ENCODE results near the gene CAMK1D.

DNA sequence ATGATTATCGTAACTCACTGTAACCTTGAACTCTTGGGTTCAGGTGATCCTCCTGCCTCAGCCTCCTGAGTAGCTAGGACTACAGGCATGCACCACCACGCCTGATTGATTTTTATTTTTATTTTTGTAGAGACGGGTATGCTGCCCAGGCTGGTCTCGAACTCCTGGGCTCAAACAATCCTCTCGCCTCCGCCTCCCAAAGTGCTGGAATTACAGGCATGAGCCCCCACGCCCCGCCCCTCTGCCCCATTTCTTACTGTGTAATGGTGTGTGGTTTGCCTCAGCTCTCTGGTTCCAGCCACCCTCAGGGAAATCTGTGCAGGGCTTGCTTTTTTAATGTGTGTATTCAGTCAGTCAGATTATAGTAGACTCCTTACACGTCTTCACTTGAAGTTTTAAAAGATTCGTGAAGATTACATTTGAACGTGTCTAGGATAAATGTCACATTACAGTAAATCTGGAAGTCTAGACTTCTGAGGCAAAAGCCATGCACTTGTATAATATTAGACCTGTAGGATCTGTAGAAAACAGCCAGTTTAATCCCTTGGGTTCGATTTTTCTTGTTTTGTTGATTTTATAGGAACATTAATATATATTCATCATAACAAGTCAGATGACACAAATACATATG lies 276.2 kb downstream of the CAMK1D start:
- TF ChIP-seq ZNF70 (CRISPR knock-in tag; IDR thresholded peaks at IDR 0.05) (no peak), GLIS3 (CRISPR knock-in tag; IDR thresholded peaks at IDR 0.05) (no peak), TOX (CRISPR knock-in tag; IDR thresholded peaks at IDR 0.05; ENCODE audit: borderline replicate concordance) (no peak), RARB (CRISPR knock-in tag; IDR thresholded peaks at IDR 0.05) (no peak), ZFP30 (CRISPR knock-in tag; IDR thresholded peaks at IDR 0.05) (no peak), OSR1 (CRISPR knock-in tag; IDR thresholded peaks at IDR 0.05) (no peak), ZC3H10 (CRISPR knock-in tag; IDR thresholded peaks at IDR 0.05) (no peak), CSDC2 (CRISPR knock-in tag; IDR thresholded peaks at IDR 0.05) (no peak), TCF4 (CRISPR knock-in tag; IDR thresholded peaks at IDR 0.05; ENCODE audit: borderline replicate concordance) (no peak), BACH2 (CRISPR knock-in tag; IDR thresholded peaks at IDR 0.05; ENCODE audit: borderline replicate concordance) (no peak)
- TF ChIP-seq, protein P1, sequence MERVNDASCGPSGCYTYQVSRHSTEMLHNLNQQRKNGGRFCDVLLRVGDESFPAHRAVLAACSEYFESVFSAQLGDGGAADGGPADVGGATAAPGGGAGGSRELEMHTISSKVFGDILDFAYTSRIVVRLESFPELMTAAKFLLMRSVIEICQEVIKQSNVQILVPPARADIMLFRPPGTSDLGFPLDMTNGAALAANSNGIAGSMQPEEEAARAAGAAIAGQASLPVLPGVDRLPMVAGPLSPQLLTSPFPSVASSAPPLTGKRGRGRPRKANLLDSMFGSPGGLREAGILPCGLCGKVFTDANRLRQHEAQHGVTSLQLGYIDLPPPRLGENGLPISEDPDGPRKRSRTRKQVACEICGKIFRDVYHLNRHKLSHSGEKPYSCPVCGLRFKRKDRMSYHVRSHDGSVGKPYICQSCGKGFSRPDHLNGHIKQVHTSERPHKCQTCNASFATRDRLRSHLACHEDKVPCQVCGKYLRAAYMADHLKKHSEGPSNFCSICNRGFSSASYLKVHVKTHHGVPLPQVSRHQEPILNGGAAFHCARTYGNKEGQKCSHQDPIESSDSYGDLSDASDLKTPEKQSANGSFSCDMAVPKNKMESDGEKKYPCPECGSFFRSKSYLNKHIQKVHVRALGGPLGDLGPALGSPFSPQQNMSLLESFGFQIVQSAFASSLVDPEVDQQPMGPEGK (CRISPR knock-in tag; IDR thresholded peaks at IDR 0.05; ENCODE audit: borderline replicate concordance) = no peak

Measured in SK-N-SH treated with all-trans-retinoic acid at 6 μM for 48 hours (cell line).